ENCODE results near the gene CTNNB1. TPM values are rescaled to one million over a fixed set of nuclear protein-coding genes. Genes with fewer than 3 reads are reported as not detected.

CTNNB1 gene
- total and polyA plus RNA-seq, 9 donors = 169 to 495 (median 404) TPM

GRCh38 chr3:41234823-41235721, 35.8 kb downstream of the CTNNB1 start:
- peaks cover 1% of the 10 kb centered on the region for H3K4me1 ChIP-seq (ENCODE audit: insufficient read depth)
- intact Hi-C loops (cut with DNase I) = no loop called here
- 43 to 52% (median 49%) methylated on average over 6 of the region's 6 CpGs for WGBS, 3 donors
- DNase-seq = no peak
- no peaks in the 10 kb centered on the region for H3K36me3 ChIP-seq
- H3K27me3 ChIP-seq = no peaks in the 10 kb centered on the region
- TF ChIP-seq CTCF (IDR thresholded peaks at IDR 0.05) = no peak
- TF ChIP-seq POLR2A (IDR thresholded peaks at IDR 0.05) = no peak
- no peak for TF ChIP-seq EP300 (IDR thresholded peaks at IDR 0.05)
- no peak overlapping the region for H3K27ac ChIP-seq
- no peaks in the 10 kb centered on the region for H3K9me3 ChIP-seq
- no peak overlapping the region for H3K4me3 ChIP-seq

DNA sequence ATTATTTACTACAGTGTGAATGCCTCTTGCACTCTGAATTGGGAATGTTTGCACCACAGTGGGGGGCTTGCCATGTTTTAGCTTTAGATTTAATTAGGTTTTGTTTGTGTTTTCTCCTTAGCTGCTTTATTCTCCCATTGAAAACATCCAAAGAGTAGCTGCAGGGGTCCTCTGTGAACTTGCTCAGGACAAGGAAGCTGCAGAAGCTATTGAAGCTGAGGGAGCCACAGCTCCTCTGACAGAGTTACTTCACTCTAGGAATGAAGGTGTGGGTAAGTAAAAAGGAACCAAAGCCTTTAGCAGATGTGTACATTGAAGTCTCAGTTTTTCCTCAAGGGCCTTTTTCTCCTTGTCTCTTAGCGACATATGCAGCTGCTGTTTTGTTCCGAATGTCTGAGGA, 36.9 kb downstream of the CTNNB1 start:
- Histone ChIP-seq H3K4me3 (no peak overlapping the region), H3K9me3 (no peaks in the 10 kb centered on the region), H3K27me3 (no peaks in the 10 kb centered on the region), H3K27ac (no peak overlapping the region), H3K4me1 (ENCODE audit: insufficient read depth) (no peaks in the 10 kb centered on the region), H3K36me3 (no peaks in the 10 kb centered on the region)
- intact Hi-C loops (cut with DNase I) = no loop called here
- DNase-seq = no peak
- WGBS, 3 donors = 85 to 94% (median 86%) methylated on average over 2 of the region's 2 CpGs
- TF ChIP-seq CTCF (IDR thresholded peaks at IDR 0.05) = no peak
- TF ChIP-seq EP300 (IDR thresholded peaks at IDR 0.05) = no peak
- no peak for TF ChIP-seq POLR2A (IDR thresholded peaks at IDR 0.05)

GRCh38 chr3:41237907-41238306, 38.6 kb downstream of the CTNNB1 start:
- Histone ChIP-seq H3K4me3 (no peak overlapping the region), H3K27me3 (no peaks in the 10 kb centered on the region), H3K27ac (no peak overlapping the region), H3K9me3 (no peaks in the 10 kb centered on the region), H3K36me3 (no peaks in the 10 kb centered on the region), H3K4me1 (ENCODE audit: insufficient read depth) (no peaks in the 10 kb centered on the region)
- intact Hi-C loops (cut with DNase I) = no loop called here
- 66 to 79% (median 74%) methylated on average over 3 of the region's 3 CpGs for WGBS, 3 donors
- DNase-seq = no peak
- no peak for TF ChIP-seq POLR2A (IDR thresholded peaks at IDR 0.05)
- no peak for TF ChIP-seq EP300 (IDR thresholded peaks at IDR 0.05)
- no peak for TF ChIP-seq CTCF (IDR thresholded peaks at IDR 0.05)

- Histone ChIP-seq H3K36me3 (no peaks in the 10 kb centered on the region), H3K4me1 (ENCODE audit: insufficient read depth) (no peaks in the 10 kb centered on the region), H3K9me3 (no peaks in the 10 kb centered on the region), H3K27ac (no peak overlapping the region), H3K27me3 (no peaks in the 10 kb centered on the region), H3K4me3 (no peak overlapping the region)
- intact Hi-C loops (cut with DNase I) = no loop called here
- WGBS, 3 donors = 22 to 31% (median 23%) methylated on average over 2 of the region's 2 CpGs
- DNase-seq = no peak
- TF ChIP-seq EP300 (IDR thresholded peaks at IDR 0.05) = no peak
- no peak for TF ChIP-seq POLR2A (IDR thresholded peaks at IDR 0.05)
- no peak for TF ChIP-seq CTCF (IDR thresholded peaks at IDR 0.05)
Measured at GRCh38 chr3:41239587-41239986, 40.3 kb downstream of the CTNNB1 start.

Measured in ovary (tissue), 9 donors.